ENCODE data around the gene RAB1B.

Gene RAB1B

GRCh38 chr11:66285250-66285947, 17.0 kb downstream of the RAB1B start:
- DNase-seq, result no peak

GRCh38 chr11:66286699-66287098, 18.3 kb downstream of the RAB1B start:
- no peak for DNase-seq

GRCh38 chr11:66287211-66287888, 18.9 kb downstream of the RAB1B start:
- DNase-seq, result no peak

GRCh38 chr11:66287889-66288670, 19.6 kb downstream of the RAB1B start:
- no peak for DNase-seq

- DNase-seq, result peak; percentile 97
Observed at GRCh38 chr11:66288671-66289547, 20.5 kb downstream of the RAB1B start, which contains the start of gene YIF1A. Gene YIF1A, minus strand, starts transcription at chr11:66289143. Its CDS starts 158 bp downstream, at chr11:66288985.

GRCh38 chr11:66289548-66290329, 21.3 kb downstream of the RAB1B start:
- no peak for DNase-seq

- no peak for DNase-seq
Observed at GRCh38 chr11:66290330-66290621, 21.8 kb downstream of the RAB1B start.

GRCh38 chr11:66291303-66291705, 22.9 kb downstream of the RAB1B start:
- DNase-seq, result no peak

GRCh38 chr11:66291706-66292542, 23.5 kb downstream of the RAB1B start, which contains the start of gene TMEM151A:
Gene TMEM151A, plus strand, starts transcription at chr11:66291894. Its CDS starts 120 bp downstream, at chr11:66292014.
- no peak for DNase-seq

- DNase-seq, result no peak
Observed at GRCh38 chr11:66292543-66293332, 24.3 kb downstream of the RAB1B start.

GRCh38 chr11:66293352-66293751, 24.9 kb downstream of the RAB1B start:
- no peak for DNase-seq

- no peak for DNase-seq
Observed at GRCh38 chr11:66293777-66294625, 25.6 kb downstream of the RAB1B start.

GRCh38 chr11:66294626-66295620, 26.5 kb downstream of the RAB1B start:
- DNase-seq, result no peak

GRCh38 chr11:66297610-66298009, 29.2 kb downstream of the RAB1B start:
- no peak for DNase-seq

- no peak for DNase-seq
Observed at GRCh38 chr11:66299186-66299585, 30.7 kb downstream of the RAB1B start.

- DNase-seq, result no peak
Observed at GRCh38 chr11:66302656-66303055, 34.2 kb downstream of the RAB1B start.

- no peak for DNase-seq
Observed at GRCh38 chr11:66309475-66309874, 41.0 kb downstream of the RAB1B start.

- no peak for DNase-seq
Observed at GRCh38 chr11:66310324-66310723, 41.9 kb downstream of the RAB1B start.

Data from NCI-H510A (cell line).